Astrocyte of the cerebellum (primary cell): ENCODE data around the gene CTNNA1.
"Not testable (repeated sequence)": the region's sequence is repeated elsewhere in the genome, so short reads cannot be mapped to it uniquely, and the experiment has no call there.

Source experiments
- DNase-seq: peaks from one replicate; pipeline ENCODE4 v3.0.0-alpha.2; 2011; ENCODE audit warnings: low read depth
- H3K4me3 ChIP-seq: 2 replicates; pipeline ENCODE4 v1.5.1; 2011; ENCODE audit warnings: mild to moderate bottlenecking, low read depth, low read length, moderate library complexity
- in situ Hi-C: cut with HindIII; loops from 2 replicates; pipeline ENCODE4 v1.10.0; 2017; ENCODE audit warnings: low sequenced_read_pairs
- TF ChIP-seq, protein P1 (sequence below): IDR thresholded peaks from 2 replicates; pipeline ENCODE4 v1.5.1; 2012; ENCODE audit warnings: low read length, low read depth, moderate library complexity, mild to moderate bottlenecking; ENCODE audit errors: missing control alignments

CTNNA1 gene

DNA sequence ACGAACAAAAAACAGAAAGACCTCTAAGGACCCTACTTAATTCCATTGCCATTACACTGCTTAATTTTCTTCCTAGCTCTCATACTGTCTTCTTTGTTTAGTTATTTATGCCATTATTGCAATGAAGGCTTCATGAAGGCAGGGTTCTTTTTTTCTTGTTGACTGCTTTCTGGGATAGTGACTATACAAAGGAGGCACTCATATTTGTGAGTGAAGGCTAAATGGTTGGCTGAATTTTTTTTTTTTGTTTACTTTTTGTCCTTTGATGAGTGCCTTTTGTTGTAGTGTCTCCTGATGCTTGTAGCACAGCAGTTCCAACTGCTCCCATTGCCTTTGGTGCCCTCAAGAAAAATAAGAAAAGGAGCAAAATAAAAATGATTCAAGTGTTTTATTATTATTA is 17.8 kb downstream of the CTNNA1 start:
- TF ChIP-seq, protein P1, sequence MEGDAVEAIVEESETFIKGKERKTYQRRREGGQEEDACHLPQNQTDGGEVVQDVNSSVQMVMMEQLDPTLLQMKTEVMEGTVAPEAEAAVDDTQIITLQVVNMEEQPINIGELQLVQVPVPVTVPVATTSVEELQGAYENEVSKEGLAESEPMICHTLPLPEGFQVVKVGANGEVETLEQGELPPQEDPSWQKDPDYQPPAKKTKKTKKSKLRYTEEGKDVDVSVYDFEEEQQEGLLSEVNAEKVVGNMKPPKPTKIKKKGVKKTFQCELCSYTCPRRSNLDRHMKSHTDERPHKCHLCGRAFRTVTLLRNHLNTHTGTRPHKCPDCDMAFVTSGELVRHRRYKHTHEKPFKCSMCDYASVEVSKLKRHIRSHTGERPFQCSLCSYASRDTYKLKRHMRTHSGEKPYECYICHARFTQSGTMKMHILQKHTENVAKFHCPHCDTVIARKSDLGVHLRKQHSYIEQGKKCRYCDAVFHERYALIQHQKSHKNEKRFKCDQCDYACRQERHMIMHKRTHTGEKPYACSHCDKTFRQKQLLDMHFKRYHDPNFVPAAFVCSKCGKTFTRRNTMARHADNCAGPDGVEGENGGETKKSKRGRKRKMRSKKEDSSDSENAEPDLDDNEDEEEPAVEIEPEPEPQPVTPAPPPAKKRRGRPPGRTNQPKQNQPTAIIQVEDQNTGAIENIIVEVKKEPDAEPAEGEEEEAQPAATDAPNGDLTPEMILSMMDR = no peak
- no peak overlapping the region for H3K4me3 ChIP-seq
- in situ Hi-C loops = no loop called here
- DNase-seq = no peak

- no peak for DNase-seq
- in situ Hi-C loops = no loop called here
- TF ChIP-seq, protein P1 = no peak
- H3K4me3 ChIP-seq = no peak overlapping the region
Observed at GRCh38 chr5:138772986-138773594, 19.9 kb downstream of the CTNNA1 start.

DNA sequence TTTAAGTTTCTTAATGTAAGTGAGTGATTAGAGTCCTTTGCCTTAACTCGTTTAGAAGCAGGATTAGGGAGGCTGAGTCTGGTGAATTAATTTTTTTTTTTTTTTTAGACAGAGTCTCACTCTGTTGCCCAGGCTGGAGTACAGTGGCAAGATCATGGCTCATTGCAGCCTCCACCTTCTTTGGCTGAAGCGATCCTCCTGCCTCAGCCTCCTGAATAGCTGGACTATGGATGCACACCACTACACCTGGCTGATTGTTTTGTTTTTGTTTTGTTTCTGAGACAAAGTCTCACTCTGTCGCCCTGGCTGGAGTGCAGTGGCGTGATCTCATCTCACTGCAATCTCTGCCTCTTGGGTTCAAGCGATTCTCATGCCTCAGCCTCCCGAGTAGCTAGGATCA is 20.4 kb downstream of the CTNNA1 start:
- DNase-seq, H3K4me3 ChIP-seq, in situ Hi-C loops: not testable (repeated sequence)

DNA sequence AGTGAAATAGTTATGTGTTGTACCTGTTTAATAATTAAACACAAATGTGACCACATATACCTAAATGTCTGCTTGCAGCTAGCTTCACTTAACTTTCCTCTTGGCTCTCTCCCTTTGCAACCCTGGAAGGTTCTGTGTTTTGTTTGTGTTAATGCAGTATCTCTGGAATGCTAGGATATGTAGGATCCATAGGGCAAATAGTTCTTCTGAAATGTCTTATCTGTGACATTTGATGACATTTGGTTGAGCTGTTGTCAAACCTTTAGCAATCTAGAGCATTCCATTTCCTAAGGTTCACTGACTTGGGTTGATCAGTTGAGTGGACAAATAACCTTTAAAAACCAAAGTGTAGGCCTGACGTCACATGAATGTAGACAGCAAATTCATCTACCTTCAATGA is 21.8 kb downstream of the CTNNA1 start:
- in situ Hi-C loops = no loop called here
- TF ChIP-seq, protein P1 = no peak
- no peak for DNase-seq
- no peak overlapping the region for H3K4me3 ChIP-seq

DNA sequence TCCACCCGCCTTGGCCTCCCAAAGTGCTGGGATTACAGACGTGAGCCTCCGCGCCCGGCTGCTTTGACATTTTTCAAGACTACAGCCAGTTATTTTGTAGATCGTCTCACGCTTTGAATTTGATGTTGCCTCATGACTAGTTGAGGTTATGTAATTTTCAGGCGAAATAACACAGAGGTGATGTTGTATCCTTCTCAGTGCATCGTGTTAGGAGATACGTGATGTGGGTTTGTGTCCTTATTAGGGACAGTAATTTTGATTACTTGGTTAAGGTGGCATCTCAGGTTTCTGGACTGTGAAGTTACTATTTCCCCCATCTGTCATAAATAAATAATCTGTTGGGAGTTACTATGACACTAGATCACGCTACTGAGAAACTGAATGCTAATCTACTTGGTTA is 25.0 kb downstream of the CTNNA1 start:
- DNase-seq = no peak
- TF ChIP-seq, protein P1 = no peak
- H3K4me3 ChIP-seq = no peak overlapping the region
- in situ Hi-C loops = no loop called here

GRCh38 chr5:138783976-138784375 is 30.8 kb downstream of the CTNNA1 start:
- TF ChIP-seq, protein P1 = no peak
- in situ Hi-C loops = no loop called here
- H3K4me3 ChIP-seq = no peak overlapping the region
- DNase-seq = no peak

- in situ Hi-C loops = no loop called here
- DNase-seq = peak; percentile 45
- TF ChIP-seq, protein P1 = no peak
- H3K4me3 ChIP-seq = no peak overlapping the region
Observed at GRCh38 chr5:138784590-138784989, 31.4 kb downstream of the CTNNA1 start.
